Activated CD8-positive, alpha-beta memory T cell treated with anti-CD3 and anti-CD28 coated beads for 1 hour (primary cell): ENCODE results near the gene LMBRD2.

ENCODE experiments used
- DNase-seq, 2 donors: peaks; one replicate each; pipeline ENCODE4 v3.0.0-alpha.2; 2020; ENCODE audit warnings: low read depth in 1 of 2; ENCODE audit errors: extremely low read depth in 1 of 2

Gene LMBRD2

GRCh38 chr5:36111238-36111637 lies 40.4 kb downstream of the LMBRD2 start:
- no peak for DNase-seq

GRCh38 chr5:36108758-36109460 lies 42.8 kb downstream of the LMBRD2 start:
- DNase-seq = no peak

DNA sequence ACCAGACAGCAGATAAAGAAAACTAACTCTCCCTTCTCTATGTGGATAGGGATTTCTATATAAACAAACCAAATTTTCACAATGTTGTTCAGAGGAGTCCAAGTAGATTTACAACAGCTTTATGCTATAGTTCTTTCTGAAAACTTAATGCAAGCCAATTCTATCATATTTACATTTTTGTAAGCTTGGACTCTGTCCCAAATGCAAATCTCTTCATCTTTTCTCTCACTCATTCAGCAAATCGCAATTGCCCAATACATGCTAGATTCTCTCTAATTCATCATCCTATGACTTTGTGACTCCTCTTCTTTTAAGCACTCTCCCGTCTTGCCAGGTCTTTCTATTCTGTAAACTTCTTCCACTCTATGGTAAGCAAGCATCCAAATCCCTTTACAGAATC lies 45.9 kb downstream of the LMBRD2 start:
- no peak for DNase-seq

DNA sequence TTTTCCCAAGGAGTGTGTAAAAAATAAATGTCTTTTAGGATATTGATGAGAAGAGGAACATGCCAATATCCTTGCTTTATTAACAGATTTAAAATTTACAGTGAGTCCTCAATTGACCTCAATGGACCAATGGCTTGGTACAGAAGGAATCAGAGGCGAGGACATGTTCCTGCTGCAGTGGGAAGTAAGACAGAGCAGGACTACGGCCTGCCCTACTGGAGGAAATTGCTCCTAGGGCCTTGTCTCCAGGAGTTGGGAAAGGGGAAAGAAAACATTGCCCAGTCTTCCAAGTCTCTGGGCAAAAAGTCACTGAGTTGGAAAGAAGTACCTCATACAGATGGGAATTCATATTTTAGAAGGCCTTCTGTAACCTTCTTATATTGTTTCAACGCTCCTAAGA lies 51.9 kb downstream of the LMBRD2 start:
- DNase-seq = no peak

DNA sequence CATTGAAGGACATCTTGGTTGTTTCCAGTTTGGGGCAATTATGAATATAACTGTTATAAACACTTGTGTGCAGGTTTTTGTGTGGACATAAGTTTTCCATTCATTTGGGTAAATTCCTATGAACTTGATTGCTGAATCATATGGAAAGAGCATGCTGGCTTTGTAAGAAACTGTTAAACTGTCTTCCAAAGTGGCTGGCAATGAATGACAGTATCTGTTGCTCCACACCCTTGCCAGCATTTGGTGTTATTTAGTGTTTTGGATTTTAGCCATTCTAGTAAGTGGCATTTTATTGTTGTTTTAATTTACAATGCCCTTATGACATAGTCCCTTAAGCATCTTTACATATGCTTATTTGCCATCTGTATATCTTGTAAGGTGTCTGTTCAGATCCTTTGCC lies 55.2 kb downstream of the LMBRD2 start:
- DNase-seq = no peak

DNA sequence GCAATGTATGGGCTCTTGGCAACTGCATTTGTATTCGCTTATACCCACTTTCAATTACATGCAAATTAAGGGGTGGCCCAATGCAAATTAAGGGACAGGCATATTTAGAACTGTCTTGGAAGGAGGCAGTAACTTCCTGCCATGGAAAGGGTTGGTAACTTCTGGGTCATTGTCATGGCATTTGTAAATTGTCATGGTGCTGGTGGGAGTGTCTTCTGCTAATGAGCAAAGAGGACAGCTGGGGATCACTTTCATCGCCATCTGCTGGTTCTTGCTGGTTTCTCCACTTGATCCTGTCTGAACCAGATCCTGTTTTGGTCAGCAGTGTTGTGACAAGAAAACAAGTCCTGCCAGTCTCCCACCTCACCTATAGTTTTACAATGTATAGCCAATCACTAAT lies 61.7 kb downstream of the LMBRD2 start:
- no peak for DNase-seq

DNA sequence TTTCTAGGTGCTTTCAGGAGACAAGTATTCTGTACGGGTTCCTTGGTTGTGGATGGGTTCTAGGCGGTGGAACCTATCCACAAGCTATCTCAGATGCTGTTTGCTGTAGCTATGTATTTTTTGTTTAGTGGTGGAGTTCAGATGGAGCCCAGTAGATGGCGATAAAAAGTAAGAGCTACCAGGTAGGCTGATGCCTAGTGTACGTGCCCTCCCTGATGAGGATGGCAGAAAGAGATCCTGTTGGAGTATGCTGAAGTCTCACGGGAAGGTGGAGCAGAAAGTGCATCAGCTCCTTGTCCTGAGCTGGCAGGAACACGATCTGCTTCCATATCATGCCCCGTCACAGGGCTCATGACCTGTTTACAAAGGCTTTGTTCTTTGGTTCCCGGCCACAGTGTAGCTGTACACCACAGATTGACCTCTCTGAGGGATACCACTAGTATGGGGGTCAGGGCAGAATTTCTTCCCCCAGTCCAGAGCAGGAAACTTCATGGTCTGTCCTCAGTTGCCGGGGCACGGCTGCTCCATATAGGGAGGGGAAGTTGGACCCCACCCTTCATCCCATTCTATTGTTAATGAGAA lies 72.4 kb downstream of the LMBRD2 start:
- no peak for DNase-seq

GRCh38 chr5:36078430-36078829 lies 73.3 kb downstream of the LMBRD2 start:
- no peak for DNase-seq

- DNase-seq = no peak
Observed at GRCh38 chr5:36073595-36074216, 78.0 kb downstream of the LMBRD2 start.

- no peak for DNase-seq
Observed at GRCh38 chr5:36070687-36071571, 80.8 kb downstream of the LMBRD2 start.

DNA sequence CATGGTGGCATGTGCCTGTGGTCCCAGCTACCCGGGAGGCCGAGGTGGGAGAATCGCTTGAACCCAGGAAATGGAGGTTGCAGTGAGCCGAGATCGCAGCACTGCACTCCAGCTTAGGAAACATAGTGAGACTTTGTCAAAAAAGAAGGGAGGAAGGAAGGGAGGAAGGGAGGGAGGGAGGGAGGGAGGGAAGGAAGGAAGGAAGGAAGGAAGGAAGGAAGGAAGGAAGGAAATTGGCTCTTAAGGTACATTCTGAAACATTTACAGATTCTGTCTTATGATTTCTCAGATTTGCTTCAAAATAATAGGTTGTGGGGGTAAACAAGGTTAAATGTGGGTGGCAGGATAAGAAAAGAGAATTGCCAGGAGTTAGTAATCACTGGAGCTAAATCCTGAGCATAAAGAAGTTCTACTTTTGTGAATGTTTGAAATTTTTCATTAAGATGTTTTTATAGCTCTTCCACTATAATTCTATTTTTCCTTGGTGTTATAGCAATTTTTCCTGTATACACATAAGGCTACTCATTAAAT lies 82.9 kb downstream of the LMBRD2 start:
- no peak for DNase-seq

GRCh38 chr5:36066540-36067210 lies 85.0 kb downstream of the LMBRD2 start, which contains the start of gene UGT3A2:
Gene UGT3A2, minus strand, starts transcription at chr5:36066882. Its CDS starts 93 bp downstream, at chr5:36066789.
- DNase-seq = no peak

DNA sequence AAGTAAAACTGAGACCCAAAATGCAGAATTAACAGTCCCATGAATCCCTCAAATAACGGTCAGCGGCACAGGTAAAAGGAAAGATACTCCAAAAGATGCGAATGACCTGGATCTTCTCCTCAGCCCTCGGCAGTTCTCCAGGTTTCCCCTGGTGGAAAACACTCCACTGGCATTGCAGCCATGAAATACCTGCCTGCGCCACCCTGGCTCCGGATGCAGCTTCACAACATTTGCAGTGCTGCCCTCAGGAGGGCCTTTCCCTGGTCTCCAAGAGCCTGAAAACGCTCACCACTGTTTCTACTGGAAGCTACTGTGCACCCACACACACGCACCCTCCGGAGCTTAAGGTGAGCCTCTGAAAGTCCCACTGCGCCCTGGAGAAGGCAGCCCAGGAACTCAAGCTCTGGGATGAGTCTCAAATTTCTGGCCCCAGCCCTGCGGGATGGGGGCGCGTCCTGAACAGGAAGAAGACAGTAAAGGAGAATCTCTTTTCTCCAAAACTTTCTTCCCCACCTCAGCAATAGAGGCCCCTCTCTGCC lies 85.6 kb downstream of the LMBRD2 start:
- DNase-seq = no peak

DNA sequence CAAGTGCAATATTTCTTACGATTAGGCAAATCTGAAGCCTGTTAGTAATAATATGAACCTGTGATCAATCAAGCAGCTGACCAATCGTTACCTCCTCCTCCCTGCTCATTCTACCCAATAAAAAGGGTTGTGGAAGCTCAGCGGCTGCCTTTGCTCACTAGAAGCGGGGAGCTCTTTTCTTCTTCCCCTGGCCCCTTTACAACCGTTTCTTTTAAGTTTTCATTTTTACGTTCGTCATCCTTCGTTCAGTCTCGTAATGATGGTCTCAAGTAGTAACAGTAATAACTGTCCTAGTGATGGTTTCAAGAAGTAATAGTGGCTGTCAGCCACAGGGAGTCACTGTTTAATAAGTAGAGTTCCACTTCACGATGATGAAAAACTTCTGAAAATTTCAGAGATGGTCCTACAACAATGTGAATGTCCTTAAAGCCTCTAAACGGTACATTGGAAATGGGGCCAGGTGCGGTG lies 91.2 kb downstream of the LMBRD2 start:
- DNase-seq = no peak

- DNase-seq = no peak
Observed at GRCh38 chr5:36059571-36060419, 91.9 kb downstream of the LMBRD2 start.

DNA sequence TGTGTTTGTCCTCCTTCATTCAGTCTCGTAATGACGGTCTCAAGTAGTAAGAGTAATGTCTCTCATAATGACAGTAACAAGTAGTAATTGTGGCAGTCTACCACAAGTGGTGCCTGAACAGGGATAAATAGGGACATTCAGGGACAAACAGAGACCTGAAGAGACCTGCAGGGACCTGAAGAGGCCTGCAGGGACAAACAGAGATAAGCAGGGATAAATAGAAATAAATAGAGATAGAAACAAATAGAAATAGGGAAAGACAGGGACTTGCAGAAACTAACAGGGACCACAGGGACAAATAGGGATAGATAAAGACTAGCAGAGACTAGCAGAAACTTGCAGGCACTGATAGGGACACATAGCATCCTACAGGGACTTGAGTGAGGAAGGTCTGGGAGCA lies 92.9 kb downstream of the LMBRD2 start:
- DNase-seq = no peak

DNA sequence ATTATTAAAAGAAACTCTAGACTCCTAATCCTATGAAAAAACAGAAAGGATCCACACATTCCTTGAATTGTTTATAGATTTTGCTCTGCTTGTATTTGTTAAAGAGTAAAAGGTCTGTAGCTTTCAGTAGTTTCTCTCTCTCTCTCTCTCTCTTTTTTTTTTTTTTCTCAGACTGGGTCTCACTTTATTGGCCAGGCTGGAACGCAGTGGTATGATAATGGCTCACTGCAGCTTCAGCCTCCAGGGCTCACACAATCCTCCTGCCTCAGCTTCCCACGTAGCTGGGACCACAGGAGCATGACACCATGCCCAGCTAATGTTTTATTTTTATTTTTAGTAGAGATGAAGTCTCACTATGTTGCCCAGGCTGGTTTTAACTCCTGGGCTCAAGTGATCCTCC lies 94.3 kb downstream of the LMBRD2 start:
- DNase-seq = no peak

- DNase-seq = no peak
Observed at GRCh38 chr5:36056422-36056821, 95.3 kb downstream of the LMBRD2 start.

DNA sequence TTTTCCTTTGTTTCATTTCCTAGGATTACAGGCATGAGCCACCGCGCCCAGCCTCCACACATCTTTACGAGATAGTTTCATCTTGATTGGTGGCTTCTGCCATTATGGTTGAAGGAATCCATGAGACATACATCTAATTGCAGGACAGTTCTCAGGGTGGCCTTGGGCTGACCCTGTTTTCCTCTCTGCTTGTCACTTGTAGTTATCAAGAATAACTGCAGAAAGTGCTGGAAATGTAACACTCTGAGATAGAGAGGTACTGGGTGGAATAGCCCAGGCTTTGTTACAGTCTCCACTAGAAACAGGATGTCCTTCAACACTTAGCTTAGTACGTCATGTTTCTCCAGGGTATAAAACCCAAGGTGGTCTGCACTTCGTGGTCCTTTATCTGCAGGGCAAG lies 95.7 kb downstream of the LMBRD2 start:
- no peak for DNase-seq
